PC-3 (cell line): ENCODE measurements around the gene OR4Q3.

Source experiments
- EZH2phosphoT487 ChIP-seq: fragments of 300-600 bp; sonication (generic); IDR thresholded peaks from 2 replicates; pipeline ENCODE4 v1.6.1; 2018; ENCODE audit warnings: mild to moderate bottlenecking, antibody characterized with exemption, low read length, borderline replicate concordance
- TF ChIP-seq, protein P1 (sequence below): fragments of 300-600 bp; sonication (generic); conservative IDR thresholded peaks from 2 replicates; pipeline ENCODE4 v1.5.1; 2017; ENCODE audit warnings: antibody characterized with exemption, low read depth, mild to moderate bottlenecking, low read length

DNA sequence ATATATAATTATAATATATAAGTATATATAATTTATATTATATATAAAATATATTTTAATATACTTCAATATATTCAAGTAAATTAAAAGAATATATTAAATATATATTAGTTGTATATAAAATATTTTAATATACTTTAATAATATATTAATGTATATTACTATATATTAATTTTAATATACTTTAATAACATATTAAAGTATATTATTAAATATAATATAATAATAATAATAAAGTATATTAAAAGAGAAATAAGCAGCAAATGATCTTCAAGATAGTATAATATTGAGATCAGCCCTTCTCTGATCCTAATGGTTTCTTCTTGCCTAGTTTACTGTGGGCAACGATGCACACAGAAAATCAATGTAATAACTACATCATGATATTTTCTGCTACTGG is 32.2 kb downstream of the OR4Q3 start:
- TF ChIP-seq, protein P1, sequence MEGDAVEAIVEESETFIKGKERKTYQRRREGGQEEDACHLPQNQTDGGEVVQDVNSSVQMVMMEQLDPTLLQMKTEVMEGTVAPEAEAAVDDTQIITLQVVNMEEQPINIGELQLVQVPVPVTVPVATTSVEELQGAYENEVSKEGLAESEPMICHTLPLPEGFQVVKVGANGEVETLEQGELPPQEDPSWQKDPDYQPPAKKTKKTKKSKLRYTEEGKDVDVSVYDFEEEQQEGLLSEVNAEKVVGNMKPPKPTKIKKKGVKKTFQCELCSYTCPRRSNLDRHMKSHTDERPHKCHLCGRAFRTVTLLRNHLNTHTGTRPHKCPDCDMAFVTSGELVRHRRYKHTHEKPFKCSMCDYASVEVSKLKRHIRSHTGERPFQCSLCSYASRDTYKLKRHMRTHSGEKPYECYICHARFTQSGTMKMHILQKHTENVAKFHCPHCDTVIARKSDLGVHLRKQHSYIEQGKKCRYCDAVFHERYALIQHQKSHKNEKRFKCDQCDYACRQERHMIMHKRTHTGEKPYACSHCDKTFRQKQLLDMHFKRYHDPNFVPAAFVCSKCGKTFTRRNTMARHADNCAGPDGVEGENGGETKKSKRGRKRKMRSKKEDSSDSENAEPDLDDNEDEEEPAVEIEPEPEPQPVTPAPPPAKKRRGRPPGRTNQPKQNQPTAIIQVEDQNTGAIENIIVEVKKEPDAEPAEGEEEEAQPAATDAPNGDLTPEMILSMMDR = no peak
- TF ChIP-seq EZH2phosphoT487 = no peak
